ENCODE results near the gene PPP6R3. TPM values are rescaled to one million over a fixed set of nuclear protein-coding genes. Genes with fewer than 3 reads are reported as not detected.

Gene PPP6R3
- polyA plus RNA-seq, 1 of the 3 experiments (the other 2 are of a cell fraction) = 28.1 TPM

DNA sequence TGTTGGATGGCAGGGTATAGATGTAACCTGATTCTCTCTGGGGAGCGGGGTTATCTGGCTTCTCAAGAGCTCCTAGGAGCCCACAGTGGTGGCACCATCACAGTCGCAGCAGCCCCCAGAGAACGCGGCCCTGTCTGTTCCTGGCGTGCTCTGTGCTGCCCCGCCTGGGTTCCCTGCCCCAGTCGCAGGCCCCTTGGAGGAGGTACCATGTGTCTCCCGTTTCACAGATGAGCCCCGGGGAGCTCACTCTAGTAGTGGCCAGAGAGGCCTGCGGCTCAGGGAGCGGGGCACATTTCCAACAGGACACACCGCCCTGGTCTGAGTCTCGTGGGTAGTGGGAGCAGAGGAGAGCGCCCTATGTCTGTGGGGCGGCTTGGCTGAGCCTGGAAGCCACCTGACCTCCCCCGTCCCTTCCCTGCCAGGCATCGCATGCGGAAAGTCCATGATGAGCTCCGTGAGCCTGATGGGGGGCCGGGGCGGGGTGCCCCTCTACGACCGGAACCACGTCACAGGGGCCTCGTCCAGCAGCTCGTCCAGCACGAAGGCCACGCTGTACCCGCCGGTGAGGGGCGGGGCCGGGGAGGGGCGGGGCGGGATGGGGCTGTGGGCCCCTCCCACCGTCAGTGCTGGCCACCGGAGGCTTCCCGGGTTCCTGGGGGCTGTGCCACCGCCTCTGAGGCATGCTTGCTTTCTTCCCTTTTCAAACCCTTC is 21.0 kb upstream of the PPP6R3 start:
- peaks cover 13% of the 10 kb centered on the region for H3F3A ChIP-seq (replicated peaks; ENCODE audit: insufficient read depth)
- CTCF ChIA-PET = interaction anchor here (0.8 to 1.2 kb wide), 3 partner anchors 141 to 231 kb away, joined by 3 to 4 read pairs (median 3); no protein-coding TSS in a partner anchor
- no peaks in the 10 kb centered on the region for H3K9me2 ChIP-seq
- H3K9ac ChIP-seq = no peak overlapping the region
- POLR2A ChIA-PET = no interaction called here
- H3K4me2 ChIP-seq = no peak overlapping the region
- H3K4me3 ChIP-seq (ENCODE audit: low read depth in 2 of 2, low read length in 1 of 2) = no peak overlapping the region
- H3K9me3 ChIP-seq = no peaks in the 10 kb centered on the region
- H3K79me2 ChIP-seq (ENCODE audit: insufficient read depth) = no peaks in the 10 kb centered on the region
- WGBS (ENCODE audit: low lambda C conversion rate) = 95% methylated on average over 20 of the region's 38 CpGs
- H3K27me3 ChIP-seq (ENCODE audit: insufficient read depth) = no peaks in the 10 kb centered on the region
- peaks cover 24 to 34% of the 10 kb centered on the region in 2 experiments; a peak in 3 of 4 replicates for H3K4me1 ChIP-seq (ENCODE audit: control insufficient read depth in 1 of 2, insufficient read depth in 2 of 2, low read depth in 1 of 2, low read length in 1 of 2)
- peaks cover 0 to 15% of the 10 kb centered on the region in 2 experiments for H3K36me3 ChIP-seq (replicated peaks in 1 of 2; ENCODE audit: control insufficient read depth in 1 of 2, insufficient read depth in 2 of 2, low read length in 1 of 2)
- DNase-seq = no peak
- no peak overlapping the region for H2AFZ ChIP-seq (ENCODE audit: low read depth)
- no peak overlapping the region; a peak in 1 of 4 replicates for H3K27ac ChIP-seq (ENCODE audit: low read depth in 2 of 2, low read length in 1 of 2)
- no peaks in the 10 kb centered on the region for H4K20me1 ChIP-seq (ENCODE audit: insufficient read depth)
- TF ChIP-seq, protein P1, sequence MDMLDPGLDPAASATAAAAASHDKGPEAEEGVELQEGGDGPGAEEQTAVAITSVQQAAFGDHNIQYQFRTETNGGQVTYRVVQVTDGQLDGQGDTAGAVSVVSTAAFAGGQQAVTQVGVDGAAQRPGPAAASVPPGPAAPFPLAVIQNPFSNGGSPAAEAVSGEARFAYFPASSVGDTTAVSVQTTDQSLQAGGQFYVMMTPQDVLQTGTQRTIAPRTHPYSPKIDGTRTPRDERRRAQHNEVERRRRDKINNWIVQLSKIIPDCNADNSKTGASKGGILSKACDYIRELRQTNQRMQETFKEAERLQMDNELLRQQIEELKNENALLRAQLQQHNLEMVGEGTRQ (IDR thresholded peaks at IDR 0.05; ENCODE audit: borderline replicate concordance, low read depth, low read length) = no peak
- TF ChIP-seq SIN3A (IDR thresholded peaks at IDR 0.05; ENCODE audit: borderline replicate concordance, low read depth, low read length) (no peak), POLR2AphosphoS5 (IDR thresholded peaks at IDR 0.05; ENCODE audit: low read depth, low read length) (no peak), GATA2 (CRISPR knock-in tag; IDR thresholded peaks at IDR 0.05) (no peak), MXI1 (IDR thresholded peaks at IDR 0.05; ENCODE audit: low read depth, low read length) (no peak), EZH2phosphoT487 (IDR thresholded peaks at IDR 0.05; ENCODE audit: borderline replicate concordance, low read depth) (no peak), MEF2A (IDR thresholded peaks at IDR 0.05; ENCODE audit: borderline replicate concordance, low read depth) (no peak), YY1 (IDR thresholded peaks at IDR 0.05; ENCODE audit: low read depth) (no peak), FOXM1 (IDR thresholded peaks at IDR 0.05; ENCODE audit: low read depth) (no peak), NRF1 (IDR thresholded peaks at IDR 0.05; ENCODE audit: low read depth, low read length) (no peak), ELF1 (IDR thresholded peaks at IDR 0.05) (no peak), CTCF (IDR thresholded peaks at IDR 0.05) (no peak), RAD21 (IDR thresholded peaks at IDR 0.05; ENCODE audit: low read length) (no peak), RFX5 (IDR thresholded peaks at IDR 0.05; ENCODE audit: low read length) (no peak), CHD2 (IDR thresholded peaks at IDR 0.05; ENCODE audit: low read length, partially characterized antibody) (no peak), FOXJ3 (CRISPR knock-in tag; IDR thresholded peaks at IDR 0.05) (no peak), TAF1 (IDR thresholded peaks at IDR 0.05; ENCODE audit: borderline replicate concordance, low read depth, low read length) (no peak)
- TF ChIP-seq, protein P2, sequence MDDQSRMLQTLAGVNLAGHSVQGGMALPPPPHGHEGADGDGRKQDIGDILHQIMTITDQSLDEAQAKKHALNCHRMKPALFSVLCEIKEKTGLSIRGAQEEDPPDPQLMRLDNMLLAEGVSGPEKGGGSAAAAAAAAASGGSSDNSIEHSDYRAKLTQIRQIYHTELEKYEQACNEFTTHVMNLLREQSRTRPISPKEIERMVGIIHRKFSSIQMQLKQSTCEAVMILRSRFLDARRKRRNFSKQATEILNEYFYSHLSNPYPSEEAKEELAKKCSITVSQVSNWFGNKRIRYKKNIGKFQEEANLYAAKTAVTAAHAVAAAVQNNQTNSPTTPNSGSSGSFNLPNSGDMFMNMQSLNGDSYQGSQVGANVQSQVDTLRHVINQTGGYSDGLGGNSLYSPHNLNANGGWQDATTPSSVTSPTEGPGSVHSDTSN (IDR thresholded peaks at IDR 0.05) = no peak
- TF ChIP-seq, protein P3, sequence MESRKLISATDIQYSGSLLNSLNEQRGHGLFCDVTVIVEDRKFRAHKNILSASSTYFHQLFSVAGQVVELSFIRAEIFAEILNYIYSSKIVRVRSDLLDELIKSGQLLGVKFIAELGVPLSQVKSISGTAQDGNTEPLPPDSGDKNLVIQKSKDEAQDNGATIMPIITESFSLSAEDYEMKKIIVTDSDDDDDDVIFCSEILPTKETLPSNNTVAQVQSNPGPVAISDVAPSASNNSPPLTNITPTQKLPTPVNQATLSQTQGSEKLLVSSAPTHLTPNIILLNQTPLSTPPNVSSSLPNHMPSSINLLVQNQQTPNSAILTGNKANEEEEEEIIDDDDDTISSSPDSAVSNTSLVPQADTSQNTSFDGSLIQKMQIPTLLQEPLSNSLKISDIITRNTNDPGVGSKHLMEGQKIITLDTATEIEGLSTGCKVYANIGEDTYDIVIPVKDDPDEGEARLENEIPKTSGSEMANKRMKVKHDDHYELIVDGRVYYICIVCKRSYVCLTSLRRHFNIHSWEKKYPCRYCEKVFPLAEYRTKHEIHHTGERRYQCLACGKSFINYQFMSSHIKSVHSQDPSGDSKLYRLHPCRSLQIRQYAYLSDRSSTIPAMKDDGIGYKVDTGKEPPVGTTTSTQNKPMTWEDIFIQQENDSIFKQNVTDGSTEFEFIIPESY (IDR thresholded peaks at IDR 0.05; ENCODE audit: borderline replicate concordance, low read depth) = no peak
- TF ChIP-seq, protein P4, sequence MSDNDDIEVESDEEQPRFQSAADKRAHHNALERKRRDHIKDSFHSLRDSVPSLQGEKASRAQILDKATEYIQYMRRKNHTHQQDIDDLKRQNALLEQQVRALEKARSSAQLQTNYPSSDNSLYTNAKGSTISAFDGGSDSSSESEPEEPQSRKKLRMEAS (IDR thresholded peaks at IDR 0.05; ENCODE audit: low read depth) = no peak

All from SK-N-SH (cell line).